Epithelial cell of proximal tubule (primary cell): ENCODE results near the gene EIPR1. TPM values are rescaled to one million over a fixed set of nuclear protein-coding genes. Genes with fewer than 3 reads are reported as not detected.

ENCODE experiments used
- DNase-seq: peaks from one replicate; pipeline ENCODE4 v3.0.0-alpha.2; 2011; ENCODE audit warnings: low read depth
- H3K4me3 ChIP-seq: 2 replicates; pipeline ENCODE4 v1.5.1; 2011; ENCODE audit warnings: low read depth, mild to moderate bottlenecking, low read length
- total RNA-seq: library from RNA; depleted of rRNA; stranded (reverse); fragments of >200 nt; gene quantifications from 2 replicates; pipeline ENCODE4 v1.2.3, GENCODE V29; 2015
- TF ChIP-seq, protein P1 (sequence below): conservative IDR thresholded peaks from 2 replicates; pipeline ENCODE4 v1.5.1; 2012; ENCODE audit warnings: low read depth, mild to moderate bottlenecking, low read length

EIPR1 gene
- total RNA-seq, 1 donor from 2014 or later, result 43.9 TPM

- DNase-seq, result no peak
- TF ChIP-seq, protein P1, sequence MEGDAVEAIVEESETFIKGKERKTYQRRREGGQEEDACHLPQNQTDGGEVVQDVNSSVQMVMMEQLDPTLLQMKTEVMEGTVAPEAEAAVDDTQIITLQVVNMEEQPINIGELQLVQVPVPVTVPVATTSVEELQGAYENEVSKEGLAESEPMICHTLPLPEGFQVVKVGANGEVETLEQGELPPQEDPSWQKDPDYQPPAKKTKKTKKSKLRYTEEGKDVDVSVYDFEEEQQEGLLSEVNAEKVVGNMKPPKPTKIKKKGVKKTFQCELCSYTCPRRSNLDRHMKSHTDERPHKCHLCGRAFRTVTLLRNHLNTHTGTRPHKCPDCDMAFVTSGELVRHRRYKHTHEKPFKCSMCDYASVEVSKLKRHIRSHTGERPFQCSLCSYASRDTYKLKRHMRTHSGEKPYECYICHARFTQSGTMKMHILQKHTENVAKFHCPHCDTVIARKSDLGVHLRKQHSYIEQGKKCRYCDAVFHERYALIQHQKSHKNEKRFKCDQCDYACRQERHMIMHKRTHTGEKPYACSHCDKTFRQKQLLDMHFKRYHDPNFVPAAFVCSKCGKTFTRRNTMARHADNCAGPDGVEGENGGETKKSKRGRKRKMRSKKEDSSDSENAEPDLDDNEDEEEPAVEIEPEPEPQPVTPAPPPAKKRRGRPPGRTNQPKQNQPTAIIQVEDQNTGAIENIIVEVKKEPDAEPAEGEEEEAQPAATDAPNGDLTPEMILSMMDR, result no peak
- no peak overlapping the region for H3K4me3 ChIP-seq
Measured at GRCh38 chr2:3411103-3411502, 33.5 kb upstream of the EIPR1 start.

- TF ChIP-seq, protein P1, result no peak
- no peak overlapping the region for H3K4me3 ChIP-seq
- DNase-seq, result no peak
Measured at GRCh38 chr2:3409627-3410170, 32.1 kb upstream of the EIPR1 start.

DNA sequence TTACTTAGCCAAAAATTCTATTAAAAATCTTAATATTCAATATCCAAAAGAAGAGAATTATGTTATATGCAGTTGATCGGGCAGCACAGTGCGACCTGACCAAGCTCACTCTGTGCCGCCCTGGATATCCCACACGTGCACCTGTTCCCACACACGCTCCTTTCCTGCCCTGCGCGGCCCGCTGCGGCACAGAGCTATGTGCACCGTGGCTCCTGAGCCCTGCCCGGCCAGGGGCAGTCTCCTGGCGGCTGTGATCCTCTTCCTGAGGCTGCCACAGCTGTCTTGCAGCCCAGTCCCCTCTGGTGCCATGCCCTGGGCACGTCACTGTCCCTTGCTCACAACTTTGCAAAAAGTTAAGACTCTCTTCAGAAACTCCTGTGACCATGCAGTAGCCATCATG lies 31.2 kb upstream of the EIPR1 start:
- TF ChIP-seq, protein P1, result no peak
- DNase-seq, result no peak
- no peak overlapping the region for H3K4me3 ChIP-seq

DNA sequence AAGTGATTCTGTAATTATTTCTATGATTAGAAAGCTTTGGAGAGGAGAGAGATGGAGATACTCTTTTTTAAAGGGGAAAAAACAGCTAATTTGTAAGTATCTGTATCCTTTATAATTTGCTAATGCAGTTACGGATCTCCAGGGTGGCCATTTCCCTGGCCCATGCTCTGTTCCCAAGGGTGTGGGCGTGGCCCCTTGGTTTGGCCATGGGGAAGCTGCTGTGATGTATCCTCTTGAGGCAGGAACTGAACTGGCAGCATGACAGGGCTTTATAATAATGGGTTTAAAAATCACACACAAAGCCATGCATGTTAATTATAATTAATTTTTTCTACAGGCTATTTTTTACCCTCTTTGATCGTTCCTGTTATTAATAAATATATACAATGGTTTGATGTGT lies 28.9 kb upstream of the EIPR1 start:
- TF ChIP-seq, protein P1, result no peak
- no peak for DNase-seq
- H3K4me3 ChIP-seq, result no peak overlapping the region

- TF ChIP-seq, protein P1, result no peak
- no peak overlapping the region for H3K4me3 ChIP-seq
- no peak for DNase-seq
Measured at GRCh38 chr2:3405876-3406275, 28.3 kb upstream of the EIPR1 start.

- TF ChIP-seq, protein P1, result no peak
Measured at GRCh38 chr2:3405307-3405706, 27.7 kb upstream of the EIPR1 start.

DNA sequence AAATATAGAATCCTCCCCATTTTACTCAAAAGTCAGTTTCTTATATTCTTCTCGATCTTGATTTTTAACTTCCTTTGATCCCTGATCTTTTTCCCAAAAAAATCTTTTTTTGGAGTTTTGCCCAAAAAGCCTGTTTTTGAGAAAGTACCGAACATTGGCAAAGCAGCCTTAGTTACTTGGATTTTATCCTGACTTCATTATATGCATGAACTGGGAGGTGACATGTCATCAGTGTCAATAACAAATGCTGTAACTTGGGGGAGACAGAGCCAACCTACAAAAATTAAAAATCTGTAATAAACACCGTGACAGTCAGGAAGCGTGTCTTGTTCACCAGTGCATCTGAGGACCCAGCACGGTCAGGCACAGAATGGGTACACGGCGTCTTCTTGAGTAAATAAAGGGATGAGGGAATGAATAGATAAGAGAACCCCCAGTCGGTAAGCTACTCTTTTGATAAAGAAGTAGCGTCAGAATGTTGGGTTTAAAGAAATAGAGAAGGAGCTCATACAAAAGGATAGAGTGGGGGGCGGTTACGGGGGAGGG lies 26.8 kb upstream of the EIPR1 start:
- no peak for DNase-seq
- H3K4me3 ChIP-seq, result no peak overlapping the region
- TF ChIP-seq, protein P1, result no peak

More at GRCh38 chr2:3405307-3405706, 27.7 kb upstream of the EIPR1 start:
- DNase-seq, result no peak
- H3K4me3 ChIP-seq, result no peak overlapping the region
